ENCODE results near the gene TUT4. TPM values are rescaled to one million over a fixed set of nuclear protein-coding genes. Genes with fewer than 3 reads are reported as not detected.

TUT4 gene
- total and polyA plus RNA-seq, 2 donors (not counting 3 experiments of a cell fraction or from before 2014, with no cell fraction given) = 24.7 to 41.2 TPM

DNA sequence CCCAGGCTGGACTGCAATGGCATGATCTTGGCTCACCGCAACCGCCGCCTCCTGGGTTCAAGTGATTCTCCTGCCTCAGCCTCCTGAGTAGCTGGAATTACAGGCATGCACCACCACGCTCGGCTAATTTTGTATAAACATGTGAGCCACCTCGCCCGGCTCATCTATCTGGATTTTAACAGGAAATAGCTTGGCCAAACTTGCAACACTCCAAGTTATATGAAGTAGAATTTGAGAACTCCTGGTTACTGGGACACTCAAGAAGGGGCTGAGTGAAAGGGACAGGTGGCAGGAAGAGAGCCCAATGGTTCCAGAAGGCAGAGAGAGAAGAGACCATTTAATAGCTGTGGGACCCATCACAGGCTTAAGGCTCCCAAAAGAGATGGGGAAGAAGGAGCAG is 46.3 kb upstream of the TUT4 start:
- Histone ChIP-seq H3K9me1 (replicated peaks; ENCODE audit: control insufficient read depth, extremely low read depth, insufficient read depth, low read length) (no peaks in the 10 kb centered on the region), H2AFZ (ENCODE audit: low read depth, low read length) (no peak overlapping the region), H3K4me3 (replicated peaks in 1 of 3; ENCODE audit: insufficient read depth in 1 of 3, low read depth in 1 of 3, low read length in 3 of 3) (no peak overlapping the region), H3K4me2 (ENCODE audit: insufficient read depth, low read length) (no peak overlapping the region), H3K4me1 (ENCODE audit: control insufficient read depth, extremely low read depth, insufficient read depth, low read length) (peaks cover 11% of the 10 kb centered on the region), H3K79me2 (ENCODE audit: control insufficient read depth, insufficient read depth, low read length) (no peaks in the 10 kb centered on the region), H3K27ac (ENCODE audit: insufficient read depth, low read depth, low read length) (no peak overlapping the region), H4K20me1 (replicated peaks; ENCODE audit: control insufficient read depth, extremely low read depth, insufficient read depth, low read length) (no peaks in the 10 kb centered on the region), H3K36me3 (ENCODE audit: control insufficient read depth in 2 of 2, extremely low read depth in 1 of 2, insufficient read depth in 2 of 2, low read length in 2 of 2) (no peaks in the 10 kb centered on the region), H3K9me3 (replicated peaks; ENCODE audit: control insufficient read depth, insufficient read depth, low read length) (no peaks in the 10 kb centered on the region), H3K27me3 (ENCODE audit: control insufficient read depth in 2 of 2, insufficient read depth in 2 of 2, low read length in 2 of 2) (peaks cover 8 to 11% of the 10 kb centered on the region in 2 experiments), H3K9ac (replicated peaks; ENCODE audit: extremely low read depth, insufficient read depth, low read length) (no peak overlapping the region)
- FAIRE-seq (no peak), DNase-seq (ENCODE audit: low read depth, low spot score) (no peak)
- dilution Hi-C loops (cut with MboI; ENCODE audit: extremely low pct_ligation_motif_present, low sequenced_read_pairs) (no loop called here), intact Hi-C loops (cut with micrococcal nuclease) (no loop called here)
- POLR2A ChIA-PET = interaction anchor here (0.5 kb wide), 1 partner anchor 46 kb away, joined by 4 read pairs; the partner anchor contains the start of gene TUT4
- CTCF ChIA-PET = no interaction called here
- BruUV-seq (replicated peaks) = no TSS peak
- TF ChIP-seq JUN (IDR thresholded peaks at IDR 0.05; ENCODE audit: borderline replicate concordance, insufficient read depth, insufficient read length, low read depth) = no peak
- no peak for TF ChIP-seq GATA2 (IDR thresholded peaks at IDR 0.05; ENCODE audit: insufficient read depth, insufficient read length, low read depth, low read length)
- TF ChIP-seq, protein P1, sequence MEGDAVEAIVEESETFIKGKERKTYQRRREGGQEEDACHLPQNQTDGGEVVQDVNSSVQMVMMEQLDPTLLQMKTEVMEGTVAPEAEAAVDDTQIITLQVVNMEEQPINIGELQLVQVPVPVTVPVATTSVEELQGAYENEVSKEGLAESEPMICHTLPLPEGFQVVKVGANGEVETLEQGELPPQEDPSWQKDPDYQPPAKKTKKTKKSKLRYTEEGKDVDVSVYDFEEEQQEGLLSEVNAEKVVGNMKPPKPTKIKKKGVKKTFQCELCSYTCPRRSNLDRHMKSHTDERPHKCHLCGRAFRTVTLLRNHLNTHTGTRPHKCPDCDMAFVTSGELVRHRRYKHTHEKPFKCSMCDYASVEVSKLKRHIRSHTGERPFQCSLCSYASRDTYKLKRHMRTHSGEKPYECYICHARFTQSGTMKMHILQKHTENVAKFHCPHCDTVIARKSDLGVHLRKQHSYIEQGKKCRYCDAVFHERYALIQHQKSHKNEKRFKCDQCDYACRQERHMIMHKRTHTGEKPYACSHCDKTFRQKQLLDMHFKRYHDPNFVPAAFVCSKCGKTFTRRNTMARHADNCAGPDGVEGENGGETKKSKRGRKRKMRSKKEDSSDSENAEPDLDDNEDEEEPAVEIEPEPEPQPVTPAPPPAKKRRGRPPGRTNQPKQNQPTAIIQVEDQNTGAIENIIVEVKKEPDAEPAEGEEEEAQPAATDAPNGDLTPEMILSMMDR (IDR thresholded peaks at IDR 0.05; ENCODE audit: extremely low read depth in 1 of 2, insufficient read depth in 1 of 2, low read depth in 1 of 2, low read length in 2 of 2) = no peak
- TF ChIP-seq POLR2A (IDR thresholded peaks at IDR 0.05; ENCODE audit: low read depth, low read length) = no peak
- TF ChIP-seq, protein P2, sequence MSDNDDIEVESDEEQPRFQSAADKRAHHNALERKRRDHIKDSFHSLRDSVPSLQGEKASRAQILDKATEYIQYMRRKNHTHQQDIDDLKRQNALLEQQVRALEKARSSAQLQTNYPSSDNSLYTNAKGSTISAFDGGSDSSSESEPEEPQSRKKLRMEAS (IDR thresholded peaks at IDR 0.05; ENCODE audit: insufficient read depth, insufficient read length) = no peak
- no peak for TF ChIP-seq EZH2 (IDR thresholded peaks at IDR 0.05; ENCODE audit: borderline replicate concordance, low read depth, low read length, severe bottlenecking)
- TF ChIP-seq MYC (IDR thresholded peaks at IDR 0.05; ENCODE audit: low read depth, low read length) = no peak
- no peak for TF ChIP-seq POLR2AphosphoS5 (IDR thresholded peaks at IDR 0.05; ENCODE audit: insufficient read depth, low read depth, low read length)
- TF ChIP-seq FOS (IDR thresholded peaks at IDR 0.05; ENCODE audit: borderline replicate concordance, insufficient read depth, low read length) = no peak

All from endothelial cell of umbilical vein (primary cell).